KMS-11 (cell line): ENCODE data around the gene REXO1.

Experiments
- H2AFZ ChIP-seq: fragments of 200-600 bp; sonication (generic); 2 replicates; pipeline ENCODE4 v1.6.1; 2016; ENCODE audit warnings: antibody characterized with exemption, mixed run types, low read depth
- H3K27ac ChIP-seq: fragments of 200-600 bp; sonication (generic); 2 replicates; pipeline ENCODE4 v1.6.1; 2016; ENCODE audit warnings: mild to moderate bottlenecking, mixed run types
- H3K27me3 ChIP-seq: fragments of 200-600 bp; sonication (generic); 2 replicates; pipeline ENCODE4 v1.6.1; 2017; ENCODE audit warnings: mild to moderate bottlenecking, low read depth, mixed run types, moderate library complexity; ENCODE audit not compliant: insufficient read depth
- H3K36me3 ChIP-seq: fragments of 200-600 bp; sonication (generic); 2 replicates; pipeline ENCODE4 v1.6.1; 2017; ENCODE audit warnings: mild to moderate bottlenecking, mixed run types; ENCODE audit not compliant: insufficient read depth
- H3K4me1 ChIP-seq: fragments of 200-600 bp; sonication (generic); 2 replicates; pipeline ENCODE4 v1.6.1; 2016; ENCODE audit warnings: mild to moderate bottlenecking, low read depth, mixed run types; ENCODE audit not compliant: poor library complexity, severe bottlenecking
- H3K4me2 ChIP-seq: fragments of 200-600 bp; sonication (generic); 2 replicates; pipeline ENCODE4 v1.7.0; 2016; ENCODE audit warnings: mild to moderate bottlenecking, mixed run types
- H3K4me3 ChIP-seq: fragments of 200-600 bp; sonication (generic); IDR thresholded peaks from 2 replicates; pipeline ENCODE4 v1.6.1; 2017; ENCODE audit warnings: low read depth, low read length, mixed read lengths; ENCODE audit not compliant: insufficient read depth
- H3K79me2 ChIP-seq: fragments of 200-600 bp; sonication (generic); 2 replicates; pipeline ENCODE4 v1.6.1; 2016; ENCODE audit warnings: low read depth, mixed run types; ENCODE audit not compliant: insufficient read depth
- H3K9ac ChIP-seq: fragments of 200-600 bp; sonication (generic); 2 replicates; pipeline ENCODE4 v1.6.1; 2016; ENCODE audit warnings: mild to moderate bottlenecking, mixed run types
- H4K20me1 ChIP-seq: fragments of 200-600 bp; sonication (generic); 2 replicates; pipeline ENCODE4 v1.6.1; 2016; ENCODE audit warnings: mild to moderate bottlenecking, mixed run types; ENCODE audit not compliant: insufficient read depth
- TF ChIP-seq, protein P1 (sequence below): fragments of 200-600 bp; sonication (generic); conservative IDR thresholded peaks from 2 replicates; pipeline ENCODE4 v1.6.1; 2017; ENCODE audit warnings: low read depth, mild to moderate bottlenecking, antibody characterized with exemption, low read length, moderate library complexity, mixed read lengths

Gene REXO1

GRCh38 chr19:1777149-1777548 lies 71.1 kb downstream of the REXO1 start:
- Histone ChIP-seq H3K36me3 (no peaks in the 10 kb centered on the region), H3K4me1 (no peaks in the 10 kb centered on the region), H3K4me2 (no peak overlapping the region), H3K9ac (no peak overlapping the region), H3K27me3 (peaks cover 87% of the 10 kb centered on the region), H4K20me1 (no peaks in the 10 kb centered on the region), H3K27ac (no peak overlapping the region), H3K4me3 (no peak overlapping the region), H3K79me2 (no peaks in the 10 kb centered on the region), H2AFZ (no peak overlapping the region)
- TF ChIP-seq, protein P1, sequence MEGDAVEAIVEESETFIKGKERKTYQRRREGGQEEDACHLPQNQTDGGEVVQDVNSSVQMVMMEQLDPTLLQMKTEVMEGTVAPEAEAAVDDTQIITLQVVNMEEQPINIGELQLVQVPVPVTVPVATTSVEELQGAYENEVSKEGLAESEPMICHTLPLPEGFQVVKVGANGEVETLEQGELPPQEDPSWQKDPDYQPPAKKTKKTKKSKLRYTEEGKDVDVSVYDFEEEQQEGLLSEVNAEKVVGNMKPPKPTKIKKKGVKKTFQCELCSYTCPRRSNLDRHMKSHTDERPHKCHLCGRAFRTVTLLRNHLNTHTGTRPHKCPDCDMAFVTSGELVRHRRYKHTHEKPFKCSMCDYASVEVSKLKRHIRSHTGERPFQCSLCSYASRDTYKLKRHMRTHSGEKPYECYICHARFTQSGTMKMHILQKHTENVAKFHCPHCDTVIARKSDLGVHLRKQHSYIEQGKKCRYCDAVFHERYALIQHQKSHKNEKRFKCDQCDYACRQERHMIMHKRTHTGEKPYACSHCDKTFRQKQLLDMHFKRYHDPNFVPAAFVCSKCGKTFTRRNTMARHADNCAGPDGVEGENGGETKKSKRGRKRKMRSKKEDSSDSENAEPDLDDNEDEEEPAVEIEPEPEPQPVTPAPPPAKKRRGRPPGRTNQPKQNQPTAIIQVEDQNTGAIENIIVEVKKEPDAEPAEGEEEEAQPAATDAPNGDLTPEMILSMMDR = no peak

DNA sequence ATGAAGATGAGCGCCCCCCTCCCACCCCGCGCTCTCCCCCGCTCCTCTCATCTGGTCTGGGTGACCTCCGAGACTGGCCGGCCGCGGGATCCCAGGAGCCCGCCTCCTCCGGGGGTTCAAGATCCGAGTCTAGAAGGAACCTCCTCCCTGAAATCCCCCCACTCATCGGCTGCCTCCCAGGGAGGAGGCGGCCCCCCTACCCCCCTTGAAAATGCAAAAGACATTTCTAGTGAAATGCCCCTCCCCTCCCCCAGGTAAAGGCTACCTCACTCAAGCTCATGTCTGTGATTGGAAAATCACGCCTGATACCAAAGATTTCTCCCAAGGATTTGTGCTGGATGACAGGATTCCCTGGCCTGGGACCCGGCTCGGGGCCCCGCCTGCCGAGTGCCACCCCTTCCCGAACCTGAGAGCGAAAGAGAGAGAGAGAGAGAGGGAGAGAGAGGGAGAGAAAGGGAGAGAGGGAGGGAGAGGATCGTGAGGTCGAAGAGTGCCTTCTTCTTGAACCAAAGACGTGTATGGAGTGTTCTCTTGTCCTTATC lies 71.6 kb downstream of the REXO1 start:
- H4K20me1 ChIP-seq = no peaks in the 10 kb centered on the region
- TF ChIP-seq, protein P1 = no peak
- peaks cover 87% of the 10 kb centered on the region for H3K27me3 ChIP-seq
- no peaks in the 10 kb centered on the region for H3K79me2 ChIP-seq
- no peak overlapping the region for H2AFZ ChIP-seq
- H3K36me3 ChIP-seq = no peaks in the 10 kb centered on the region
- H3K4me2 ChIP-seq = no peak overlapping the region
- no peaks in the 10 kb centered on the region for H3K4me1 ChIP-seq
- no peak overlapping the region for H3K27ac ChIP-seq
- no peak overlapping the region for H3K4me3 ChIP-seq
- no peak overlapping the region for H3K9ac ChIP-seq

- H3K4me3 ChIP-seq = no peak overlapping the region
- no peak overlapping the region for H3K9ac ChIP-seq
- H3K36me3 ChIP-seq = no peaks in the 10 kb centered on the region
- no peaks in the 10 kb centered on the region for H3K4me1 ChIP-seq
- no peaks in the 10 kb centered on the region for H4K20me1 ChIP-seq
- peaks cover 89% of the 10 kb centered on the region for H3K27me3 ChIP-seq
- H3K79me2 ChIP-seq = no peaks in the 10 kb centered on the region
- no peak overlapping the region for H3K4me2 ChIP-seq
- TF ChIP-seq, protein P1 = no peak
- no peak overlapping the region for H2AFZ ChIP-seq
- no peak overlapping the region for H3K27ac ChIP-seq
These were observed 72.2 kb downstream of the REXO1 start for GRCh38 chr19:1775951-1776605.

GRCh38 chr19:1774989-1775772 lies 73.1 kb downstream of the REXO1 start:
- H2AFZ ChIP-seq = no peak overlapping the region
- no peaks in the 10 kb centered on the region for H4K20me1 ChIP-seq
- TF ChIP-seq, protein P1 = peak; percentile 41; the same call in 1 of the 2 replicates
- H3K4me1 ChIP-seq = no peaks in the 10 kb centered on the region
- no peak overlapping the region for H3K4me3 ChIP-seq
- no peak overlapping the region for H3K4me2 ChIP-seq
- peaks cover 89% of the 10 kb centered on the region for H3K27me3 ChIP-seq
- no peak overlapping the region for H3K27ac ChIP-seq
- H3K9ac ChIP-seq = no peak overlapping the region
- H3K36me3 ChIP-seq = no peaks in the 10 kb centered on the region
- no peaks in the 10 kb centered on the region for H3K79me2 ChIP-seq
